ENCODE measurements around the gene UVSSA.

GRCh38 chr4:1334579-1334895, 12.5 kb upstream of the UVSSA start:
- no peak for TF ChIP-seq POLR2A (IDR thresholded peaks at IDR 0.05)
- no peak for TF ChIP-seq CTCF (IDR thresholded peaks at IDR 0.05)
- TF ChIP-seq EP300 (IDR thresholded peaks at IDR 0.05), result no peak

Measured in sigmoid colon (tissue), 4 donors.